GM18508 (cell line): Measurements from ENCODE around the gene WAS.
"Not testable (repeated sequence)": the region's sequence is repeated elsewhere in the genome, so short reads cannot be mapped to it uniquely, and the experiment has no call there.

Experiments used
- ATAC-seq: cut with Tn5 transposase; IDR thresholded peaks from one replicate; pipeline ENCODE4 v1.9.1; 2021; ENCODE audit warnings: moderate number of reproducible peaks; ENCODE audit not compliant: insufficient read depth, unreplicated experiment

WAS gene

DNA sequence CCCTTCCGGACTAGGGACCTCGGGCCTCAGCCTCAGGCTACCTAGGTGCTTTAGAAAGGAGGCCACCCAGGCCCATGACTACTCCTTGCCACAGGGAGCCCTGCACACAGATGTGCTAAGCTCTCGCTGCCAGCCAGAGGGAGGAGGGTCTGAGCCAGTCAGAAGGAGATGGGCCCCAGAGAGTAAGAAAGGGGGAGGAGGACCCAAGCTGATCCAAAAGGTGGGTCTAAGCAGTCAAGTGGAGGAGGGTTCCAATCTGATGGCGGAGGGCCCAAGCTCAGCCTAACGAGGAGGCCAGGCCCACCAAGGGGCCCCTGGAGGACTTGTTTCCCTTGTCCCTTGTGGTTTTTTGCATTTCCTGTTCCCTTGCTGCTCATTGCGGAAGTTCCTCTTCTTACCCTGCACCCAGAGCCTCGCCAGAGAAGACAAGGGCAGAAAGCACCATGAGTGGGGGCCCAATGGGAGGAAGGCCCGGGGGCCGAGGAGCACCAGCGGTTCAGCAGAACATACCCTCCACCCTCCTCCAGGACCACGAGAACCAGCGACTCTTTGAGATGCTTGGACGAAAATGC lies at the start of gene WAS:
WAS (plus strand) TSS at position 389 of the 572 bp plus-strand sequence; CDS start at position 444, 55 bp downstream.
- ATAC-seq = no peak

DNA sequence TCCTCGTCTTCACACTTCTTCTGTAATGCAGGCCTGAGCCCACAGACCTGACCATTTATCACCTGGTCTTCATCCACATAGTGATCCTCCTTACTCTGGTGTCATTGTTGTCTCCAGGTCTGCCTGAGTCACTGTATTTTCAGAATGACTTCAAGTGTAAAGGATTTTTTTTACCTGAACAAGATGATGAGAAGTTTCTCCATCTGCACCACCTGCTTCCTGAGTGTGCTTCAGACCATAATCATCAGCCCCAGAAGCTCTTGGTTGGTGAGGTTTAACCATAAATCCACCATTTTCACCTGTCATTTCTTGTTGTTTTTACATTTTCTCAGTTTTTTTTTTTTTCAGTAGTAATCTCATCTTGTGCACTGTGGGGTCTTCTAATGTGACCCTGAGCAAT lies 47.3 kb upstream of the WAS start:
- ATAC-seq = no peak

DNA sequence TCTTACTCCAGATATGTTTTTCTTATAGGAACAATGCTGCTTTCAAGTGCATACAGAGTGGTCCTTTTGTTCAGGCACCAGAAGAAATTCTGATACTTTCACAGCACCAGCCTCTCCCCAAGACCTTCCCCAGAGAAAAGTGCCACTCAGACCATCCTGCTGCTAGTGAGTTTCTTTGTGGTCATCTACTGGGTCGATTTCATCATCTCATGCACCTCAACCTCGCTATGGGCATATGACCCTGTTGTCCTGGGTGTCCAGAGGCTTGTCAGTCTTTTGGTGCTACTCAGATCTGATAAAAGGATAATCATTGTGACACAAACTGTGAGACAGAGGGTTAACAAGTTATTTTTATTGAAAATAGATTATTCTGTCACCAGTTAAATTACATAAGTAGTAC lies 46.8 kb upstream of the WAS start:
- ATAC-seq = no peak

DNA sequence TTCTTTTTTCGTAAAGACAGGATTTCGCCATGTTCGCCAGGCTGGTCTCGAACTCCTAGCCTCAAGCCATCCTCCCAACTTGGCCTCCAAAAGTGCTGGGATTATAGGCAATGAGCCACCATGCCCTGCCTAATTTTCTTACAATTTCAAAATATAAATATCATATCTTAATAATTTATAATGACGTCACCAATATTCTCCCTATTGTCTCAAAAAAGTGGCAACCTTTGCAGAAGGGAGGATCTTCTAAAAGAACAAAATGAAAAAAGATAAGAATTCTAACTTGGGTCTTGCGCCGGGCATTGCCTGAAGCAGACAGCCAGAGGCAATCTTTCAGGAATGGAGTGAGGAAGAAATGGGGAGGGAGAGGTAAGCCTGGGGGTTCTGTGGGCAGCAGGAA lies 37.9 kb upstream of the WAS start:
- no peak for ATAC-seq

DNA sequence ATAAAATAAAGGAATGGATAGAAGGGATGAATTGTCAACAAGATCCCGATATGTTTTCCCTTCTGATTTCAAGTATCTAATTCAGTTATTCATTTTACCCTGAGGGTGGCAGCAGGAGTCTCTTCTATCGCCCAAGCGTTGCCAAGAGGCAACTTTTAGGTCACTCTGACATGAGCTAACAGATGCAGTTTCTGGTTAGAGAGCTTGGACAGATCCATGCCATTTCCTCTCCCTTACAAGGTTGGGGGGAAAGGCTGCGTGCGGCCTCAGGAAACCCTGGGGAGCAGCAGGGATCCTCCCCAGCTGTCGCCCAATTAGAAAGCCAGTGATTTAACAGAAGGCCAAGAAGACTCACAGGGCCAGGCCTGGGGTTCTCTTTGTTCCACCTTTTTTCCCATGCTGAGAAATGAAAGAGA lies 35.3 kb upstream of the WAS start:
- ATAC-seq = no peak

DNA sequence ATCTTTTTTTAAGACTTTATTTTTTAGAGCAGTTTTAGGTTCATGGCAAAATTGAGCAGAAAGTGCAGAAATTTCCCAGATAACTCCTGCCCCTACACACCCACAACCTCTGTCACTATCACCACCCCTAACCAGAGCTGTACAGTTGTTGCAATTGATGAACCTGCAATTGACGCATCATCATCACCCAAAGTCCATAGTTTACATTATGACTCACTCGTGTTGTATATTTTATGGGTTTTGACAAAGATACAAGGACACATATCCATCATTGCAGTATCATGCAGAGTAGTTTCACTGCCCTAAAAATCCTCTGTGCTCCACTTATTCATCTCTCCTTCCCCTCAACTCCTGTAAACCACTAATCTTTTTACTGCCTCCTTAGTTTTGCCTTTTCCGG lies 34.5 kb upstream of the WAS start:
- ATAC-seq = no peak

DNA sequence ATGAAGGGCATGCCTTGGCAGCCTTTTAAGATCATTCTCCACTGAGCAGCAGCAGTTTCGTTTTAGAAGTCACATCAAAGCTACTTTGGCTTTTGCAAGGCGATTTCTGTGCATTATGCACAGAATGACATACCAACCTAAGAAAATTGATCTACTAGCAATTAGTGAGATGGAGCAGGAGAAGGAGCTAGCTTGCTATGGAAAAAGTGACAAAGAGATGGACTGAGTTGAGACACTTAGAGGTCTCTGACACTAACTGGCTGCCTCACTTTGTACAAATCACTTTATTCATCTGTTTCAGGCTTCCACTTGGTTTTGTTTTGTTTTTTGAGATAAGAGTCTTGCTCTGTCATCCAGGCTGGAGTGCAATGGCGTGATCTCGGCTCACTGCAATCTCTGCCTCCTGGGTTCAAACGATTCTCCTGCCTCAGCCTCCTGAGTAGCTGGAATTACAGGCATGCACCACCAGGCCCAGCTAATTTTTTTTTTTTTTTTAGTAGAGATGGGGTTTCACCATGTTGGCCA lies 31.5 kb upstream of the WAS start:
- ATAC-seq = not testable (repeated sequence)

DNA sequence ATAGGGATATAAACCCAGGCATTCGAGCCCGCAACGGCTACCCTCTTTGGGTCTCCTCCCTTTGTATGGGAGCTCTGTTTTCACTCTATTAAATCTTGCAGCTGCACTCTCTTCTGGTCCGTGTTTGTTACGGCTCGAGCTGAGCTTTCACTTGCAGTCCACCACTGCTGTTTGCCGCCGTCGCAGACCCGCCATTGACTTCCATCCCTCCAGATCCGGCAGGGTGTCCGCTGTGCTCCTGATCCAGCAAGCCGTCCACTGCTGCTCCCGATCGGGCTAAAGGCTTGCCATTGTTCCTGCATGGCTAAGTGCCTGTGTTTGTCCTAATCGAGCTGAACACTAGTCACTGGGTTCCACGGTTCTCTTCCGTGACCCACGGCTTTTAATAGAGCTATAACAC lies 28.9 kb upstream of the WAS start:
- ATAC-seq = not testable (repeated sequence)

DNA sequence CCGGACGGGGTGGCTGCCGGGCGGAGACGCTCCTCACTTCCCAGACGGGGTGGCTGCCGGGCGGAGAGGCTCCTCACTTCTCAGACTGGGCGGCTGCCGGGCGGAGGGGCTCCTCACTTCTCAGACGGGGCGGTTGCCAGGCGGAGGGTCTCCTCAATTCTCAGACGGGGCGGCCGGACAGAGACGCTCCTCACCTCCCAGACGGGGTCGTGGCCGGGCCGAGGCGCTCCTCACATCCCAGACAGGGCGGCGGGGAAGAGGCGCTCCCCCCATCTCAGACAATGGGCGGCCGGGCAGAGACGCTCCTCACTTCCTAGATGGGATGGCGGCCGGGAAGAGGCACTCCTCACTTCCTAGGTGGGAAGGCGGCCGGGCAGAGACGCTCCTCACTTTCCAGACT lies 23.9 kb upstream of the WAS start:
- ATAC-seq = not testable (repeated sequence)

DNA sequence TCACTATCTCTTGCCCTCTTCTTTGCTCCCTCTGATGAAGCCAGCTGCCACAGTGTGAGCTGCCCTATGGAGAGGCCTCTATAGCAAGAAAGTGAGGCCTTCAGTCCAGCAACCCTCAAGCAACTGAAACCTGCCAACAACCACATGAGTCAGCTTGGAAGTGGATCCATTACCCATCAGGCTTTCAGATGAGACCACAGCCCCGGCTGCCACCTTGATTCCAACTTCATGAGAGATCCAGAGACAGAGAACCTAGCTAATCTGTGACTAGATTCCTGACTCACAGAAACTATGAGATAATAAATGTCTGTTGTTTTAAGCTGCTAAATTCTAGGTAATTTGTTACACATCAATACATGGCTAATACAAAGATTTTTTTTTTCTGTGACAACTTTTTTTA lies 20.4 kb upstream of the WAS start:
- ATAC-seq = no peak

DNA sequence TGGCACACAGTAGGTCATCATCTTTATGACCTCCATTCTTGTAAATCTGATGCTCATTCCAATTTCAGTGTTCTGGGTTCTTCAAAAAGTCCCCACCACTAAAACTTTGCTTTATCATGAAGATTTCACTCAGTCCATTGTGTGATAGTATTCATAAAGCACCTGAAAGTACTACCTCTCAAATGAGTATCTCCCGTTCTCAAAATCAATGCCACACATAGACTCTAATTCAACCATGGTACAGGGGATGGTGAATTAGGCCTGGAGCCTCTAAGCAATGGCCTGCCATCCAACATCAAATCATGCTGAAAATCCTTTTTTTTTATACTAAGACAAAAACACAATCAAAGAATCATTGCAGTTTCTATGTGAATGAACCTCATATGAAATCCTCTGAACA lies 19.4 kb upstream of the WAS start:
- no peak for ATAC-seq

DNA sequence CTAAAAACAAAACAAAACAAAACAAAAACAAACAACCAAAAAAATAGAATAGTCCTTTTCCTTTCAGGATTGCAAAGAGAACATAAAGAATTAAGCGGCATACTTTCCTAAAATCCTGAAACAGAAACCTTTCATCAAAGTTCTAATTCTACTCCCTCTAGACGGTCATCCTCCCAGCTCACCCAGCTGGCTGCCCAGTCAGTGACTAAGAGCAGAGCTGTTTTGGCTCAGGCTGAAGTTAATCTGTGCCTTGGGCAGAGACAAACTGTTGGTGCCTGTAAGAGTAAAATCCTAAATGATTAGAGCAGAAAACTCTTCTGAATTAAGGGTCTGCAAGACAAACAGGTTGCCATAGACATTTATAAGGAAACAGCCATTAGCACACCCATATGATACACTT lies 17.6 kb upstream of the WAS start:
- ATAC-seq = no peak

DNA sequence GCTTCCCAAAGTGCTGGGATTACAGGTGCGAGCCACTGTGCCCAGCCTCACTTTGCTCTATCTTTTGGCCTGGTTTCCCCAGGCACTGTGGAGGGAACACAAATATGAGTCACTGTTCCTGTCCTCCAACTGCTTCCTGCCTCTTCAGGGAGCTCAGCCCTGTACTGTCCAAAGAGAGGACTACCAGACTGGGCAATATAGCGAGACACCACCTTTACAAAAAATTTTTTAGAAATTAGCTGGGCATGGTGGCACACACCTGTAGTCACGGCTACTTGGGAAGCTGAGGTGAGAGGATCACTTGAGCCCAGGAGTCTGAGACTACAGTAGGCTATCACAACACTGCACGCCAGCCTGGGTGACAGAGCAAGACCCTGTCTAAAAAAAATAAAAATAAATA lies 16.9 kb upstream of the WAS start:
- ATAC-seq = no peak

DNA sequence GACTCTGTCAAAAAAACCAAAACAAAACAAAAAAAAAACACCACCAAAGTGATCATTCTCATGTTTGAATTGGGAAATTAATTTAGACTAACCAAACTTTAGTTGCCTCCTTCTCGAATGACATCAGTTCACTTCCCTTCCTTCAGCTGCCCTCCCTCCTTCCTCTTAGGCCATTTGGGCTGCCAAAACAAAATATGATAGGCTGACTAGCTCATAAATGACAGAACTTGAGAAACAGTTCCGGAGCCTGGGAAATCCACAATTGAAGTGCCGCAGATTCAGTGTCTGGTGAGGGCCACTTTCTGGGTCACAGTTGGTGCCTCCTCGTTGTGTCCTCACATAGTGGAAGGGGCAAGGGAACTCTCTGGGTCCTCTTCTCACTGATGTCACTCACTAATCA lies 16.1 kb upstream of the WAS start:
- no peak for ATAC-seq

DNA sequence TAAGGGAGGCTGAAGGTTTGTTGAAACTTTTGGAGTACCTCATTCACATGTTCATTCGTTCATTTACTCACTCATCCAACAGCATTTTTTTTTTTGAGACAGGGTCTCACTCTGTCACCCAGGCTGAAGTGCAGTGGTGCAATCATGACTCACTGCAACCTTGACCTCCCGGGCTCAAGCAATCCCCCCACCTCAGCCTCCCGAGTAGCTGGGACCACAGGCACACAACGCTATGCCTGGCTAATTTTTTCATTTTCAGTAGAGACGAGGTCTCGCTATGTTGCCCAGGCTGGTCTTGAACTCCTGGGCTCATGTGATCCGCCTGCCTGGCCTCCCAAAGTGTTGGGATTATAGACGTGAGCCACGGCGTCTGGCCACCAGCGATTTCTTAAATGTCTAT lies 15.4 kb upstream of the WAS start:
- ATAC-seq = not testable (repeated sequence)

DNA sequence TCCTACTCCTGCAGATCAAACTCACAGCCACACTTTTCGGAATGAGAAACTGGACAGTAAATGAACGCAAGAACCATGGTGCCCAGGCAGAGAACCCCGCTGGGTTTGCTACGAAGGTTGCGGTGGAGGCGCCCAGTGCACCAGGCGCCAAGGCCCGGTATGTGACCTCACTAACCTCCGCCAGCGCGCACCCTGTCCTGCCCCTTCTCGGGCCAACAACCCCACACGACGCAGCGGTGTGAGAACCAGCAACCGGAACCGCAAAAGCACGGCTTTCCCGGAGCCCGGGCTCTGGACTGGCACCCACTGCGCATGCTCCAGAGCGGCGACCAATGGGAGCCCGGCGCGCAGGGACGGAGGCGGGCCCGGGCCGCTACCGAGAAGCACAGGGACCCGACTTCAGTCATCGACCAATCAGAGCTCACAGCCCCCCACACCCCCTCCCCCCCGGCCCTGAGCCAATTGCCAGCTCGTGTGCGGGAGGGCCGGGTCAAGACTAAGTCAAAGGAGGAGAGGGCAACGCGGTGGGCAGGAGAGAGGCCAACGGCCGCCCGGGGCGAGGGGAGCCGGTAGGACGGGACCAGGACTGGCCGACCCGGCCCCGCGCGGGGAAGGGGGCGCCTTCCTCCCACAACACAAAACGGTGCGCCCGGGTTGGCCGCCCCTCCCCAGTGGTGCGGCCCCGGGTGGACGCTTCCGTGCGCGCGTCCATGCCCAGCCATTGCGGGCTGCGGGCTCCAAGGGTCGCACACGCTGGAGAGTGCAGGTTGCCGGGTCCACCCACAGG lies 7.3 kb upstream of the WAS start:
- ATAC-seq = no peak

DNA sequence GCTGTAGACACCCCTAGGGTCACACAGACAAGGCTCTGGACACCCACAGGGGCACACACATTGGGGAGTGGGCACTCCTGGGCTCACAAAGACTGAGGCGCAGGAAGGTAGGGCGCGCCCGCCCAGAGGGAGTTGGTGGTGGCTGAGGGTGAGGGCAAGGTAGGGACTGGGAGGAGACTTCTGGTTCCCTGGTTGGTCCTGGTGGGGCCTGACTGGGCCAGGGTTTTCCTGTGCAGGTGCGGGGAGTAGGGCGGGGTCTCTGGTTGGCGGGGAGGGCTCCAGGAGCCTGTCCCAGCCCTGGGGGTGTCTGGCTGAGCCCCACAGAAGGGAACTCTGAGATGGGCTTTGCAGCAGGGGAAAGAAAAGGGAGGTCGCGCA lies 6.7 kb upstream of the WAS start:
- no peak for ATAC-seq

DNA sequence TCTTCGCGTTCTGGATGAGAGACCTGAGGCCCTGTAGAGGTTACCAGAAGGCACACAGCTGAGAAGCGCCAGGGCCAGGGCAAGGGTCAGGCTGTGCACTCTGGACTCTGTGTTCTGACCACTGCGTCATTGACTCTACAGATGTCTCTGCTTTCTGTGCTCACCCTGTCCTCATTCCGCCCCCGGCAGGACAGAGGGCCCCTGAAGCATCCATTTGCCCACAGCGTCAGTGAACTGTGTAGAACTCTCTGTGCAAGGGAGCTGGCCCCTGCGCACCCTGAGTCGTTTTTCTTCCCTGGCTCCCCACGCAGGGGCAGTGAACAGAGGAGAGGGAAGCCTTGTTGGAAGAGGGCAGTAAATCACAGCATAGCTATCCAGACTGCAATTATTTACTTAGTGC lies 6.1 kb upstream of the WAS start:
- no peak for ATAC-seq

DNA sequence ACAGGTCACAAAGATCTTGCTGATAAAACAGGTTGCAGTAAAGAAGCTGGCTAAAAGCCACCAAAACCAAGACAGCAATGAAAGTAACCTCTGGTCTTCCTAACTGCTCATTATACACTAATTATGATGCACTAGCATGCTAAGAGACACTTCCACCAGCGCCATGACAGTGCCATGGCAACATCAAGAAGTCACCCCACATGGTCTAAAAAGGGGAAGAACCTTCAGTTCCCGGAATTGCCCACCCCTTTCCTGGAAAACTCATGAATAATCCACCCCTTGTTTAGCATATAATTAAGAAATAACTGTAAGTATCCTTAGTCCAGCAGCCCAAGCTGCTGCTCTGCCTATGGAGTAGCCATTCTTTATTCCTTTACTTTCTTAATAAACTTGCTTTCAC lies 3.1 kb upstream of the WAS start:
- not testable (repeated sequence) for ATAC-seq

DNA sequence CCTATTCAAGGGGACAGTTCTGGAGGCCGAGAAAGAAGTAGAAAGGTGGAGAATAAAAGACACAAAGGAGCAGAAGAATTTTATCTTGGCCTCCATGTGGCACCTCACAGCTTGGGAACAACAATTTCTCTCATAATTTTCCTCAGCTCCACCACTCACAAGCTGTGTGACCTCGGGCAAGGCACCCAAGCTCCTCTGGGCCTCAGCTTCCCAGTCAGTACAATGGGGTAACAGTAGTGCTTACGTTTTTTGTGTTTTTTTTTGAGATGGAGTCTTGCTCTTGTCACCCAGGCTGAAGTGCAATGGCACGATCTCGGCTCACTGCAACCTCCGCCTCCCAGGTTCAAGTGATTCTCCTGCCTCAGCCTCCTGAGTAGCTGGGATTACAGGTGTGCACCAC lies 2.7 kb upstream of the WAS start:
- ATAC-seq = not testable (repeated sequence)

DNA sequence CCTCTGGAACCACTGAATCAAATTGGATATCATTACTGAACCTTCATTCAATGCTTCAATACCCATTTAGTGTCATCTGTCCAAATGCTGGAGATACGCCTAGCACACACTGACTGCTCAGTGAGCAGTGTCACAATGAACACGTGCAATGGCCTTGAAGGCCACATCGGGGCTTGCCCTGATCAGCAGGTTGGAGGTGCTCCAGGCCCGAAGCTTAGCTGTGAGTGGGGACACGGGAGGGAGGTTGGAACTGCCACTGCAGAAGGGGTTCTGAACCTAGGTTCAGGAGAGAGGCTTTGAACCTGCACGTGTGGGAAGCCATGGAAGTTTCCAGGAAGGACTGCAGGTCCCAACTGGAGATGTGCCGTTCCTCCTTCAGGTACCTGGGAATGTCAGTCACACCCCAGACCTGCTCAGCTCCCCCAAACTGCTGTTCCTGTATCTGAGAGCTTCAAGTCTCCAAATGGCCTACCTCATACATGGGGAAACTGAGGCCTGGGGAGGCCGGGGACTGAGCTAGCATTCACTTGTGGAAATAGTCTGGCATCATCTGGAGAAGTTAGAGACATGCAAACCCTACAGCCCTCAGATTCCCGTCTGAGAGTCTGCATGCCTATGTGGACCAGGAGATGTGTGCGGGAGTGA lies 1.9 kb upstream of the WAS start:
- ATAC-seq = no peak
